KOPT-K1 (cell line): ENCODE measurements around the gene MEA1.
A peak's percentile ranks its signal among the peaks of the same experiment; 100 is the strongest.

Experiments
- H3K27ac ChIP-seq: fragments of 200-600 bp; sonication (generic); 2 replicates; pipeline ENCODE4 v1.5.1; 2016; ENCODE audit warnings: antibody characterized with exemption, mild to moderate bottlenecking, low read depth, low read length; ENCODE audit not compliant: poor library complexity, severe bottlenecking
- H3K36me3 ChIP-seq: fragments of 200-600 bp; sonication (generic); 2 replicates; pipeline ENCODE4 v1.5.1; 2017; ENCODE audit warnings: antibody characterized with exemption, mild to moderate bottlenecking, low read length, moderate library complexity; ENCODE audit not compliant: insufficient read depth
- H3K9me3 ChIP-seq: fragments of 200-600 bp; sonication (generic); 2 replicates; pipeline ENCODE4 v1.5.1; 2017; ENCODE audit warnings: antibody characterized with exemption, low read length, mild to moderate bottlenecking; ENCODE audit not compliant: insufficient read depth, poor library complexity, severe bottlenecking

The MEA1 gene

GRCh38 chr6:43013843-43014433 is at the start of gene MEA1, which contains the start of gene KLHDC3:
MEA1 (minus strand) TSS chr6:43013946; CDS start chr6:43013813, 133 bp downstream.
KLHDC3 (plus strand) TSS chr6:43014249; CDS start chr6:43017193, 2,944 bp downstream.
- peaks cover 66% of the 10 kb centered on the region for H3K36me3 ChIP-seq

DNA sequence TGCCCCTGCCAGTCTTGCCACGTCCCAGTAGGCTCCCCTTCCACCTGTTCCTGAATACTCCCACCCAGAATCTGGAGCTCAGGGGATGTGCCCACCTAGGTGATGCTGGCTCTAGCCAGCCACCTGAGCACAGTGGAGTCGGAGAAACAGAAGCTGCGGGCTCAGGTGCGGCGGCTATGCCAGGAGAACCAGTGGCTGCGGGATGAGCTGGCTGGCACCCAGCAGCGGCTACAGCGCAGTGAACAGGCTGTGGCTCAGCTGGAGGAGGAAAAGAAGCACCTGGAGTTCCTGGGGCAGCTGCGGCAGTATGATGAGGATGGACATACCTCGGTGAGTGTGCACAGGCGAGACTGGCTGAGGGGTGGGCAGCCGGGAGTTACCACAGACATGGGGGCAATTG is 49.1 kb upstream of the MEA1 start:
- Histone ChIP-seq H3K27ac (no peak overlapping the region), H3K36me3 (peaks cover 9% of the 10 kb centered on the region; the same call in 1 of the 2 replicates), H3K9me3 (no peaks in the 10 kb centered on the region)

More at GRCh38 chr6:43013843-43014433, at the start of gene MEA1, which contains the start of gene KLHDC3:
- no peaks in the 10 kb centered on the region for H3K9me3 ChIP-seq
- peak within 1 kb of the TSS; percentile 76 for H3K27ac ChIP-seq

GRCh38 chr6:43061861-43062260 is 48.1 kb upstream of the MEA1 start:
- Histone ChIP-seq H3K27ac (no peak overlapping the region), H3K9me3 (no peaks in the 10 kb centered on the region), H3K36me3 (peaks cover 13% of the 10 kb centered on the region; the same call in 1 of the 2 replicates)

- Histone ChIP-seq H3K27ac (no peak overlapping the region), H3K36me3 (peaks cover 17% of the 10 kb centered on the region; the same call in 1 of the 2 replicates)
Observed at GRCh38 chr6:43060755-43061633, 47.2 kb upstream of the MEA1 start.

GRCh38 chr6:43060034-43060754 is 46.4 kb upstream of the MEA1 start:
- Histone ChIP-seq H3K36me3 (peaks cover 19% of the 10 kb centered on the region; the same call in 1 of the 2 replicates), H3K9me3 (no peaks in the 10 kb centered on the region), H3K27ac (peak overlapping the region; percentile 61)

More at GRCh38 chr6:43060755-43061633, 47.2 kb upstream of the MEA1 start:
- H3K9me3 ChIP-seq: no peaks in the 10 kb centered on the region

DNA sequence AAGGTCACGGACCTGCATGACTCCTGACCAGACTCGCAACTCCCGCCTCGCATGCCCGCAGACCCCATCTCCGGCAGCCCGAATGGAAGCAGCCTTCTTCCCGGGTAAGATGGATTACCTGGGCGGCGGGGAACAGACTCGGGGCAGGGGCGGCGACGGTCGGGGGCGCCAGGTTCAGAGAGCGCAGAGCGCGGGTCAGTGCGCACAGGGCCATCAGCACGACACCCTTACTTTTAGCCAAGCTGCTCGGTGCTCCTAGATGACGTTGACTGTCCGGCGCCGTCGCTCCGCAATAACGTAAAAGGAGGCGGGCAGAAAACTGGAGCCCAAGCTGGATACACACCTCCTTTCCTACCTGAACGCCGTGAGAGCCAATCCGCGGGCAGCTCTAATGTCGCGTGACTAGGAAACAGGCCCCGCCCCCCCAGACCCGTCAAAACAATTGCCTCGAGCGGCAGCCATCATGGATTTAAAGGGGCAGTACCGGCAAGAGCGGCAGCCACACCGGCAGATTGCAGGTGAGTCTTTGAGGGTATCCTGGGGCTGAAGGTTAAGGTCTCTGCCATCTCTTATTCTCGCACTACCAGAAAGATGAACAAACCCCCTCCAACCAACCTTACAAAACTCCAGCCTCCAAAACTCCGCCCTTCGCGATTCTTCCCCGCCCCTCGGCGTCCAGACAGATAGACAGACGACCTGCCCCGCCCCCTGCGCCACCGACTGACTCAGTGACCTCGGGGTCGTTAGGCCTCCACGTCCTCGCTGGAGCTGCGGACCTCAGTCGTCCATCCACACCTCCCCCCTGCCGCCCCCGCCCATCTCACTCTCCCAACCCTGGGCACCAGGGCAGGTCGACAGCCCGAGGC is 45.7 kb upstream of the MEA1 start, which contains the start of the genes KLC4 and MRPL2:
Gene KLC4, plus strand, starts transcription at position 464 of the 866 bp plus-strand sequence. CDS start 1,705 bp downstream, outside the sequence.
Gene MRPL2, minus strand, starts transcription at position 267 of the 866 bp plus-strand sequence. Its CDS starts 53 bp downstream, at position 214.
- Histone ChIP-seq H3K9me3 (no peaks in the 10 kb centered on the region), H3K36me3 (peaks cover 22% of the 10 kb centered on the region; the same call in 1 of the 2 replicates), H3K27ac (peak within 1 kb of the TSS; percentile 61)

GRCh38 chr6:43058531-43058930 is 44.8 kb upstream of the MEA1 start:
- Histone ChIP-seq H3K27ac (peak overlapping the region; percentile 61), H3K9me3 (no peaks in the 10 kb centered on the region), H3K36me3 (peaks cover 22% of the 10 kb centered on the region; the same call in 1 of the 2 replicates)

DNA sequence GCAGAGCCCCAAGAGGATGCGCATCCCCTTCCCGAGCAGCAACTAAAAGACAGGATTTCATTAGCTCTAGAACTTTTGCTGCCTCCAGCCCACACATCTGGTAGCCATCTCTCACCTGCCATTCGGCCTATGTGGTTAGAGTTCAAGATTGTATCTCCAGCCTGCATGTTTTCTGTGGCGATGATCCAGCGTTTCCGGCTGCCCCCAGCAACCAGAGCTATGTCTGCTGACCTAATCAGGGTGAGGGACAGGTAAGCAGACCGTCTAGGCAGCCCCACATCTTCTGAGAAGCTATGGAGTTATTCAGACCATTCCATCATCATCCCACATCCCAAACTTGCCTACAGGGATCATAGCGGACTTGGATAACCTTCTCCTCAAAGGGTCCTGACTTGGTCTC is 42.2 kb upstream of the MEA1 start:
- H3K9me3 ChIP-seq: no peaks in the 10 kb centered on the region
- no peak overlapping the region for H3K27ac ChIP-seq
- peaks cover 24% of the 10 kb centered on the region; the same call in 1 of the 2 replicates for H3K36me3 ChIP-seq

GRCh38 chr6:43054206-43054943 is 40.6 kb upstream of the MEA1 start:
- no peaks in the 10 kb centered on the region for H3K9me3 ChIP-seq
- H3K27ac ChIP-seq: peak overlapping the region; percentile 85
- H3K36me3 ChIP-seq: peaks cover 38% of the 10 kb centered on the region

GRCh38 chr6:43053545-43054205 is 39.9 kb upstream of the MEA1 start, which contains the start of gene CUL7:
CUL7 (minus strand) TSS chr6:43053851; CDS start chr6:43052788, 1,063 bp downstream.
- H3K27ac ChIP-seq: peak within 1 kb of the TSS; percentile 85

DNA sequence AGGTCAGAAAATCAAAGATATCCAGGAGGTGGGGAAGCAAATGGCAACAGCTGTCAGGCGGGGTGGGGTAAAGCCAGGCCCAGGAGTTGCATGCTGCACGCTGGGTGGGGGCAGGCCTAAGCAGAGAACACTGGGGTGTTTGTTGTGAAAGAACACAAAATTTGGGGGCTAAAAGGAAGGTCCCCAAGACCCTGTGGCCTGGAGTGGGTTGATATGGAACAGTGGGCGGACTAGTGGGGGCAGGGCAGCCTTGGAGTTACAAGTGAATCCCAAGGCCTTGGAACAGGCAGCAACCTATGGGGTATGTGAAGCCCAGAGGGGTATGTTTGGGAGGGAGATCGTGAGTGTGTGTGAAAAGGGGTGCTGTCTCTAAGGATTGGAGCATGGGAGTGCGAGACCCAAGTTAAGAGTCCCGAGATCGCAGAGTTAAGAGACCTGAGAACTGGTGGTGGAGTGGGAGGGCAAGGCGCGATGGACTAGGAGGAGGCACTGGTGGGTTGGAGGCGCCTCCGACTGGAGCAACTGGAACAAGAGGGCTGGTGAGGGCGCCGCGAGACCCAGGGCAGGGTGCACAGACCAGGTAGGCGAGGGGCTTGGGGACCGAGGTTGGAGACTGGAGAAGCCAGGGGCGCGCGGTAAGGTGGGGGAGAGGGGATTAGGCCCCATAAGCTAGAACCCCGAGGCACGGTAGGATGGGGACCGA is 39.2 kb upstream of the MEA1 start:
- H3K36me3 ChIP-seq: peaks cover 46% of the 10 kb centered on the region
- H3K9me3 ChIP-seq: no peaks in the 10 kb centered on the region
- H3K27ac ChIP-seq: peak overlapping the region; percentile 85

More at GRCh38 chr6:43053545-43054205, 39.9 kb upstream of the MEA1 start, which contains the start of gene CUL7:
- Histone ChIP-seq H3K9me3 (no peaks in the 10 kb centered on the region), H3K36me3 (peaks cover 43% of the 10 kb centered on the region)

DNA sequence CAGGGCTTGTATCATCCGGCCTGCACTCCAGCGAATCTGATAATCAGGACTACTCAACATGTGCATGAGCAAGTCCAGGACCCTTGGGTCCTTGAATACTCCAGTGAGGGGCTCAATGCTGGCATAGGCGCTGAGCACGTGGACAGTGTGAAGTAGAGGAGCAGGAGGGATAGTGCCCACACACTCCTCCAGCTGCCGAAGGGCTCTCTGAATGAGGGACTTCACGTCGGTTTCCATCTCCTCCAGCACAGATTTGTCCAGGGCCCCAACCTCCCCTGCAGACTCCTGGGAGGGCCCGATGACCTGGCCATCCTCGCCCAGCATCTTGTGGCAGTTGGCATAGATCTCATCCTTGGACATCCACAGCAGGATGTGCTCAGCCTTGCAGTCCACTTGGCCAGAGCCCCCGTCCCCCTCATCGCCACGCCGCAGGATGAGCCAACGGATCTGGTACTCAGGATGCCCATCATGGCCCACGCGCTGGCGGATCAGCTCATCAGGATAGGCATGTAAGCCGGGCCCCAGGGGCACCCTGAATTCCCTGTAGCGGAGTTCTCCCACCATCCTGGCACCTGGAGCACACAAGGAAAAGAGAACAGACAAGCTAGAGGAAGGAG is 38.6 kb upstream of the MEA1 start:
- Histone ChIP-seq H3K27ac (peak overlapping the region; percentile 85), H3K36me3 (peaks cover 47% of the 10 kb centered on the region), H3K9me3 (no peaks in the 10 kb centered on the region)
